ENCODE measurements around the gene GLTP. TPM values are rescaled to one million over a fixed set of nuclear protein-coding genes. Genes with fewer than 3 reads are reported as not detected.

The GLTP gene
- total and polyA plus RNA-seq, 2 experiments from 2014 or later, result 20.5 to 24.9 TPM

GRCh38 chr12:109912855-109913321 lies 32.5 kb upstream of the GLTP start:
- Histone ChIP-seq H3K4me3 (no peak overlapping the region), H3K27me3 (no peaks in the 10 kb centered on the region), H3K36me3 (peaks cover 34% of the 10 kb centered on the region), H3K27ac (no peak overlapping the region), H3K4me1 (ENCODE audit: low read depth) (no peaks in the 10 kb centered on the region), H3K9me3 (ENCODE audit: low read depth) (no peaks in the 10 kb centered on the region)
- DNase-seq (ENCODE audit: low read depth in 1 of 2, low spot score in 1 of 2), result no peak
- TF ChIP-seq CTCF (IDR thresholded peaks at IDR 0.05; ENCODE audit: low read depth, low read length), result no peak

DNA sequence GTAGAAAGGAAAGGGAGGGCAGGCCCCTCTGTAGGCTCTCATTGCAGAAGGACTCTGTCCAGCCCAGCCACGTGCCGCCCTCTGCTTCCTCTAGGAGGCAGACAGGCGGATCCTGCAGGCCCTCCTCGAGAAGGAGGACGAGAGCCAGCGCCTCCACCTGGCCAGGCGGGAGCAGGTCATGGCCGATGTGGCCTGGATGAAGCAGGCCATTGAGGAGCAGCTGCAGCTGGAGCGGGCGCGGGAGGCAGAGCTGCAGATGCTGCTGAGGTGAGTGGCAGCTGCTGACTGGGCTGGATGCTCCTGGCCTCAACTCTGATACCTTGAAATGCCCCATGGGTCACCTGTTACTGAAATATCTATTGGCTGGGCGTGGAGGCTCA lies 30.6 kb upstream of the GLTP start:
- H3K27ac ChIP-seq, result no peak overlapping the region
- H3K36me3 ChIP-seq, result peaks cover 22% of the 10 kb centered on the region
- no peaks in the 10 kb centered on the region for H3K27me3 ChIP-seq
- no peak overlapping the region for H3K4me3 ChIP-seq
- H3K9me3 ChIP-seq (ENCODE audit: low read depth), result no peaks in the 10 kb centered on the region
- DNase-seq (ENCODE audit: low read depth in 1 of 2, low spot score in 1 of 2), result peak in 1 of 2 donors; percentile 27
- no peaks in the 10 kb centered on the region for H3K4me1 ChIP-seq (ENCODE audit: low read depth)
- peak; percentile 20 for TF ChIP-seq CTCF (IDR thresholded peaks at IDR 0.05; ENCODE audit: low read depth, low read length)

DNA sequence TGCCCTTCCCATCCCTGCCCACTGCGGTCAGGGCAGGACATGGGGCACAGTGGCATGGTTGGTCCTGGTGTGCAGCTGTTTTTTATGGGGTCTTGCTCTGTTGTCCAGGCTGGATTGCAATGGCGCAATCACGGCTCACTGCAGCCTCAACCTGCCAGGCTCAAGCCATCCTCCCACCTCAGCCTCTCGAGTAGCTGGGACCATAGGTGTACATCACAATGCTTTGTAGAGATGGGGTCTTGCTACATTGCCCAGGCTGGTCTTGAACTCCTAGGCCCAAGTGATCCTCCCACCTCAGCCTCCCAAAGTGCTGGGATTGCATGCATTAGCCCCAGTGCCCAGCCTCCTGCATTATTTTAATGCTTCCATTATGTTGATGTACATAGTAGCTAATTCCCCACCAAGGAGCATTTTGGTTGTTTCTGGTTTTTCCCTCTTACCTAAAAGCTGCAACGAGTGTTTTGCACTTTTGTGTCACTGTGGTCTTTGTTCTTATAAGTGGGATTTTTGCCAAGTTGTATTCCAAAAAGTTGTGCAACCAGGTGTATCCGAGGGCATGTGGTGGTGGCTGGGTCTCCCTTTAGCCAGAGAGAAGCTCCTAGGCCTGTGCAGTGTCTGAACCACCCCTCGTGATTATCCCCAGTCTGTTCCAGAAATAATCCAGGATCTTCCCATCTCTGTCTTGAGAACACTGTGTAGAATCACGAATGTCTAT lies 30.1 kb upstream of the GLTP start:
- TF ChIP-seq CTCF (IDR thresholded peaks at IDR 0.05; ENCODE audit: low read depth, low read length), result no peak
- H3K27me3 ChIP-seq, result no peaks in the 10 kb centered on the region
- DNase-seq (ENCODE audit: low read depth in 1 of 2, low spot score in 1 of 2), result no peak
- H3K9me3 ChIP-seq (ENCODE audit: low read depth), result no peaks in the 10 kb centered on the region
- no peaks in the 10 kb centered on the region for H3K4me1 ChIP-seq (ENCODE audit: low read depth)
- no peak overlapping the region for H3K4me3 ChIP-seq
- H3K36me3 ChIP-seq, result peaks cover 22% of the 10 kb centered on the region
- H3K27ac ChIP-seq, result no peak overlapping the region

GRCh38 chr12:109905301-109905700 lies 25.0 kb upstream of the GLTP start:
- H3K27me3 ChIP-seq, result no peaks in the 10 kb centered on the region
- H3K36me3 ChIP-seq, result peaks cover 20% of the 10 kb centered on the region
- TF ChIP-seq CTCF (IDR thresholded peaks at IDR 0.05; ENCODE audit: low read depth, low read length), result no peak

GRCh38 chr12:109902891-109903418 lies 22.6 kb upstream of the GLTP start:
- Histone ChIP-seq H3K27me3 (no peaks in the 10 kb centered on the region), H3K9me3 (ENCODE audit: low read depth) (no peaks in the 10 kb centered on the region), H3K4me3 (no peak overlapping the region), H3K27ac (no peak overlapping the region), H3K36me3 (peaks cover 20% of the 10 kb centered on the region), H3K4me1 (ENCODE audit: low read depth) (peaks cover 7% of the 10 kb centered on the region)
- no peak for TF ChIP-seq CTCF (IDR thresholded peaks at IDR 0.05; ENCODE audit: low read depth, low read length)
- no peak for DNase-seq (ENCODE audit: low read depth in 1 of 2, low spot score in 1 of 2)

More at GRCh38 chr12:109905301-109905700, 25.0 kb upstream of the GLTP start:
- Histone ChIP-seq H3K4me3 (no peak overlapping the region), H3K4me1 (ENCODE audit: low read depth) (peaks cover 7% of the 10 kb centered on the region), H3K9me3 (ENCODE audit: low read depth) (no peaks in the 10 kb centered on the region), H3K27ac (no peak overlapping the region)
- no peak for DNase-seq (ENCODE audit: low read depth in 1 of 2, low spot score in 1 of 2)
